H7 (cell line): ENCODE results near the gene GLT6D1. TPM values are rescaled to one million over a fixed set of nuclear protein-coding genes. Genes with fewer than 3 reads are reported as not detected.

Experiments
- DNase-seq: peaks from one replicate; pipeline ENCODE4 v3.0.0; 2012
- H3K27me3 ChIP-seq: 2 replicates; pipeline ENCODE4 v1.6.0; 2011; ENCODE audit warnings: mild to moderate bottlenecking, low read length; ENCODE audit not compliant: control insufficient read depth, insufficient read depth
- H3K36me3 ChIP-seq: replicated peaks from 2 replicates; pipeline ENCODE4 v1.5.1; 2011; ENCODE audit warnings: low read length; ENCODE audit not compliant: control insufficient read depth, insufficient read depth
- H3K4me3 ChIP-seq: 2 replicates; pipeline ENCODE4 v1.5.1; 2011; ENCODE audit warnings: low read depth, mild to moderate bottlenecking, control low read depth, low read length, moderate library complexity; ENCODE audit not compliant: insufficient read depth
- total RNA-seq: library from RNA; depleted of rRNA; stranded (reverse); fragments of >200 nt; shearing (Covaris generic); gene quantifications from 2 replicates; pipeline ENCODE4 v1.2.3, GENCODE V29; 2014; rRNA removed

The GLT6D1 gene
- total RNA-seq, 1 experiment from 2014 or later = not detected

- Histone ChIP-seq H3K36me3 (no peaks in the 10 kb centered on the region), H3K27me3 (no peaks in the 10 kb centered on the region), H3K4me3 (no peak overlapping the region)
- peak; percentile 46 for DNase-seq
Measured at GRCh38 chr9:135582966-135583687, 56.2 kb downstream of the GLT6D1 start.

GRCh38 chr9:135582541-135582940 lies 56.8 kb downstream of the GLT6D1 start:
- no peak overlapping the region for H3K4me3 ChIP-seq
- no peak for DNase-seq
- H3K27me3 ChIP-seq = no peaks in the 10 kb centered on the region
- no peaks in the 10 kb centered on the region for H3K36me3 ChIP-seq

GRCh38 chr9:135581636-135582426 lies 57.5 kb downstream of the GLT6D1 start:
- Histone ChIP-seq H3K4me3 (no peak overlapping the region), H3K27me3 (no peaks in the 10 kb centered on the region), H3K36me3 (no peaks in the 10 kb centered on the region)
- DNase-seq = no peak

- H3K27me3 ChIP-seq = no peaks in the 10 kb centered on the region
- no peaks in the 10 kb centered on the region for H3K36me3 ChIP-seq
- no peak for DNase-seq
- no peak overlapping the region for H3K4me3 ChIP-seq
Measured at GRCh38 chr9:135580664-135581380, 58.5 kb downstream of the GLT6D1 start.

GRCh38 chr9:135579889-135580660 lies 59.3 kb downstream of the GLT6D1 start:
- H3K27me3 ChIP-seq = no peaks in the 10 kb centered on the region
- no peaks in the 10 kb centered on the region for H3K36me3 ChIP-seq
- H3K4me3 ChIP-seq = no peak overlapping the region
- DNase-seq = no peak

- Histone ChIP-seq H3K4me3 (no peak overlapping the region), H3K36me3 (no peaks in the 10 kb centered on the region), H3K27me3 (no peaks in the 10 kb centered on the region)
- DNase-seq = no peak
Measured at GRCh38 chr9:135579356-135579755, 60.0 kb downstream of the GLT6D1 start.

- no peaks in the 10 kb centered on the region for H3K27me3 ChIP-seq
- no peak overlapping the region for H3K4me3 ChIP-seq
- DNase-seq = no peak
- H3K36me3 ChIP-seq = no peaks in the 10 kb centered on the region
Measured at GRCh38 chr9:135577256-135577655, 62.1 kb downstream of the GLT6D1 start.

GRCh38 chr9:135575995-135576631 lies 63.2 kb downstream of the GLT6D1 start:
- DNase-seq = peak; percentile 49
- Histone ChIP-seq H3K27me3 (no peaks in the 10 kb centered on the region), H3K4me3 (no peak overlapping the region), H3K36me3 (no peaks in the 10 kb centered on the region)

GRCh38 chr9:135574943-135575342 lies 64.4 kb downstream of the GLT6D1 start:
- Histone ChIP-seq H3K27me3 (no peaks in the 10 kb centered on the region), H3K36me3 (no peaks in the 10 kb centered on the region), H3K4me3 (no peak overlapping the region)
- no peak for DNase-seq

GRCh38 chr9:135574331-135574730 lies 65.0 kb downstream of the GLT6D1 start:
- H3K4me3 ChIP-seq = no peak overlapping the region
- DNase-seq = peak; percentile 40
- H3K36me3 ChIP-seq = no peaks in the 10 kb centered on the region
- H3K27me3 ChIP-seq = no peaks in the 10 kb centered on the region

Other genes starting within 250 kb of the GLT6D1 start
- 40.8 and 58.8 TPM in 2 replicates for gene PPP1R26, start 159.8 kb downstream of the GLT6D1 start, total RNA-seq
- gene MRPS2, start 138.9 kb downstream of the GLT6D1 start, total RNA-seq = 115 and 121 TPM in 2 replicates
- gene LCN1, start 118.1 kb downstream of the GLT6D1 start, total RNA-seq = not detected in 2 replicates
- not detected in 2 replicates for gene OBP2A, start 93.4 kb downstream of the GLT6D1 start, total RNA-seq
- gene PAEP, start 77.8 kb downstream of the GLT6D1 start, total RNA-seq = not detected in 2 replicates
- gene LCN9, start 23.8 kb upstream of the GLT6D1 start, total RNA-seq = 0.44 TPM in 1 of 2 replicates, not detected in the other
- not detected in 2 replicates for gene SOHLH1, start 59.9 kb upstream of the GLT6D1 start, total RNA-seq
- 0.10 TPM in 1 of 2 replicates, not detected in the other for gene KCNT1, start 62.6 kb upstream of the GLT6D1 start, total RNA-seq